Panc1 (cell line): ENCODE results near the gene DLG5. TPM values are rescaled to one million over a fixed set of nuclear protein-coding genes. Genes with fewer than 3 reads are reported as not detected.

Experiments
- ATAC-seq: fragments of 200-7000 bp; cut with Tn5 transposase; 2 replicates; pipeline ENCODE4 v1.9.1; 2020; ENCODE audit warnings: mild to moderate bottlenecking, moderate library complexity
- BruUV-seq: library from RNA; stranded (reverse); fragments of 400-500 nt; replicated peaks from 2 replicates; lab custom pipeline; 2021; lab: Mats Ljungman, UMichigan
- CTCF ChIA-PET: fragments of 300-600 bp; sonication (Branson Sonifier 250); formaldehyde crosslinking; loops from one replicate; lab custom pipeline; 2022; ENCODE audit warnings: antibody characterized with exemption; lab: Charles Lee
- POLR2A ChIA-PET: fragments of 300-600 bp; sonication (Branson Sonifier 250); formaldehyde crosslinking; loops from one replicate; lab custom pipeline; 2022; ENCODE audit warnings: antibody characterized with exemption; lab: Charles Lee
- DNase-seq: peaks from one replicate; pipeline ENCODE4 v3.0.0-alpha.2; 2010; ENCODE audit warnings: low read depth, low spot score
- H3K27ac ChIP-seq: 2 replicates; pipeline ENCODE4 v1.5.1; 2011; ENCODE audit warnings: mild to moderate bottlenecking, low read length, inconsistent platforms
- H3K27me3 ChIP-seq: fragments of 200-500 bp; sonication (Bioruptor generic); 2 replicates; pipeline ENCODE4 v1.6.0; 2014; ENCODE audit warnings: low read length, inconsistent platforms; ENCODE audit not compliant: control insufficient read depth, insufficient read depth
- H3K36me3 ChIP-seq: fragments of 200-500 bp; sonication (Bioruptor generic); 2 replicates; pipeline ENCODE4 v1.5.1; 2014; ENCODE audit warnings: inconsistent platforms, mild to moderate bottlenecking, low read length, moderate library complexity; ENCODE audit not compliant: control insufficient read depth, insufficient read depth
- H3K4me1 ChIP-seq: 2 replicates; pipeline ENCODE4 v1.5.1; 2011; ENCODE audit warnings: inconsistent platforms, mild to moderate bottlenecking, low read length, moderate library complexity; ENCODE audit not compliant: control insufficient read depth, insufficient read depth
- H3K4me3 ChIP-seq, 2 experiments: 2 replicates each; pipeline ENCODE4 v1.5.1; 2011 to 2012; ENCODE audit warnings: low read depth in 2 of 2, low read length in 2 of 2, mild to moderate bottlenecking in 2 of 2, inconsistent platforms in 1 of 2, moderate library complexity in 1 of 2
- H3K9me3 ChIP-seq: fragments of 200-500 bp; sonication (Bioruptor generic); 2 replicates; pipeline ENCODE4 v1.5.1; 2014; ENCODE audit warnings: low read depth, mild to moderate bottlenecking, inconsistent platforms, low read length, moderate library complexity; ENCODE audit not compliant: control insufficient read depth, insufficient read depth
- POLR2AphosphoS5 ChIP-seq: IDR thresholded peaks from 2 replicates; pipeline ENCODE4 v1.6.1; 2012; ENCODE audit warnings: mild to moderate bottlenecking, low read depth, low read length, moderate library complexity
- SIN3A ChIP-seq: IDR thresholded peaks from 2 replicates; pipeline ENCODE4 v1.6.1; 2012; ENCODE audit warnings: low read depth, mild to moderate bottlenecking, low read length, moderate library complexity, borderline replicate concordance; ENCODE audit not compliant: insufficient read depth
- TCF7L2 ChIP-seq: IDR thresholded peaks from 2 replicates; pipeline ENCODE4 v1.6.1; 2011; ENCODE audit warnings: mild to moderate bottlenecking, low read depth, low read length, inconsistent platforms
- in situ Hi-C: cut with HindIII; loops from 2 replicates; pipeline ENCODE4 v1.10.0; 2016; ENCODE audit warnings: low sequenced_read_pairs, low pct_unique_long_range_greater_than_20kb
- intact Hi-C: fragments of 100-400 bp; cut with micrococcal nuclease; formaldehyde crosslinking; loops from one replicate; pipeline ENCODE4 v1.10.0; 2022; ENCODE audit not compliant: unreplicated experiment
- total RNA-seq: library from RNA; stranded (reverse); gene quantifications from one replicate; pipeline ENCODE4 v1.2.1, GENCODE V29; 2021; ENCODE audit not compliant: unreplicated experiment
- TF ChIP-seq, protein P1 (sequence below): fragments of 450-650 bp; IDR thresholded peaks from 2 replicates; pipeline ENCODE4 v1.5.1; 2017; ENCODE audit warnings: mild to moderate bottlenecking
- TF ChIP-seq, protein P2 (sequence below), 2 experiments: IDR thresholded peaks; 2 replicates each; pipeline ENCODE4 v1.6.1; 2011 to 2012; ENCODE audit warnings: low read depth in 2 of 2, control low read depth in 1 of 2, low read length in 1 of 2, mild to moderate bottlenecking in 1 of 2, moderate library complexity in 1 of 2; ENCODE audit not compliant: insufficient read depth in 1 of 2

DLG5 gene
- total RNA-seq, 1 experiment from 2014 or later: 85.6 TPM

DNA sequence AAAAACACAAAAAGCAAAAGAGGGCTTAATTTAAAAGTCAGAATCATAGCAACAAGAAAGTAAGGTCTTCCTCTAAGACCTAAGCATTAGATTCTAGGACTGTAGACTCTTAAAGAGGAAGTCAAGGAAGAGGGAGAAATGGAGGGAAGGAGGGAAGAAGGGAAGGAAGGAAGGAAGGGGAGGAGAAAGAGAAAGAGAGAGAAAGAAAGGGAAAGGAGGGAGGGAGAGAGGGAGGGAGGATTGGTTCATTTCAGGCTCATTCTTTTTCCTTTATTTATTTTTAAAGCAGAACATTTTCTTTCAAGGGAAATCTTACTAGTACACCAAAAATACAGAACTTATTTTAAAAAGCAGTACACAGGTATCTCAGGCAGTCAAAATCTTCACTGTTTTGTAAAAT, 81.1 kb downstream of the DLG5 start:
- Histone ChIP-seq H3K36me3 (no peaks in the 10 kb centered on the region; the same call in 1 of the 2 replicates), H3K27me3 (no peaks in the 10 kb centered on the region), H3K9me3 (no peaks in the 10 kb centered on the region), H3K27ac (peak overlapping the region; percentile 2; the same call in 1 of the 2 replicates), H3K4me1 (peaks cover 37% of the 10 kb centered on the region), H3K4me3 (no peak overlapping the region)
- no peak for TF ChIP-seq SIN3A
- TF ChIP-seq, protein P1, sequence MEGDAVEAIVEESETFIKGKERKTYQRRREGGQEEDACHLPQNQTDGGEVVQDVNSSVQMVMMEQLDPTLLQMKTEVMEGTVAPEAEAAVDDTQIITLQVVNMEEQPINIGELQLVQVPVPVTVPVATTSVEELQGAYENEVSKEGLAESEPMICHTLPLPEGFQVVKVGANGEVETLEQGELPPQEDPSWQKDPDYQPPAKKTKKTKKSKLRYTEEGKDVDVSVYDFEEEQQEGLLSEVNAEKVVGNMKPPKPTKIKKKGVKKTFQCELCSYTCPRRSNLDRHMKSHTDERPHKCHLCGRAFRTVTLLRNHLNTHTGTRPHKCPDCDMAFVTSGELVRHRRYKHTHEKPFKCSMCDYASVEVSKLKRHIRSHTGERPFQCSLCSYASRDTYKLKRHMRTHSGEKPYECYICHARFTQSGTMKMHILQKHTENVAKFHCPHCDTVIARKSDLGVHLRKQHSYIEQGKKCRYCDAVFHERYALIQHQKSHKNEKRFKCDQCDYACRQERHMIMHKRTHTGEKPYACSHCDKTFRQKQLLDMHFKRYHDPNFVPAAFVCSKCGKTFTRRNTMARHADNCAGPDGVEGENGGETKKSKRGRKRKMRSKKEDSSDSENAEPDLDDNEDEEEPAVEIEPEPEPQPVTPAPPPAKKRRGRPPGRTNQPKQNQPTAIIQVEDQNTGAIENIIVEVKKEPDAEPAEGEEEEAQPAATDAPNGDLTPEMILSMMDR: no peak
- ChIA-PET POLR2A (no interaction called here), CTCF (interaction anchor here (0.7 kb wide), 1 partner anchor 113 kb away, joined by 4 read pairs; no protein-coding TSS in a partner anchor)
- intact Hi-C loops: loop anchor here (5.0 kb wide), 2 partner anchors 132 to 167 kb away; no protein-coding TSS in a partner anchor
- BruUV-seq: no TSS peak
- in situ Hi-C loops: no loop called here
- DNase-seq: no peak
- no peak for ATAC-seq

DNA sequence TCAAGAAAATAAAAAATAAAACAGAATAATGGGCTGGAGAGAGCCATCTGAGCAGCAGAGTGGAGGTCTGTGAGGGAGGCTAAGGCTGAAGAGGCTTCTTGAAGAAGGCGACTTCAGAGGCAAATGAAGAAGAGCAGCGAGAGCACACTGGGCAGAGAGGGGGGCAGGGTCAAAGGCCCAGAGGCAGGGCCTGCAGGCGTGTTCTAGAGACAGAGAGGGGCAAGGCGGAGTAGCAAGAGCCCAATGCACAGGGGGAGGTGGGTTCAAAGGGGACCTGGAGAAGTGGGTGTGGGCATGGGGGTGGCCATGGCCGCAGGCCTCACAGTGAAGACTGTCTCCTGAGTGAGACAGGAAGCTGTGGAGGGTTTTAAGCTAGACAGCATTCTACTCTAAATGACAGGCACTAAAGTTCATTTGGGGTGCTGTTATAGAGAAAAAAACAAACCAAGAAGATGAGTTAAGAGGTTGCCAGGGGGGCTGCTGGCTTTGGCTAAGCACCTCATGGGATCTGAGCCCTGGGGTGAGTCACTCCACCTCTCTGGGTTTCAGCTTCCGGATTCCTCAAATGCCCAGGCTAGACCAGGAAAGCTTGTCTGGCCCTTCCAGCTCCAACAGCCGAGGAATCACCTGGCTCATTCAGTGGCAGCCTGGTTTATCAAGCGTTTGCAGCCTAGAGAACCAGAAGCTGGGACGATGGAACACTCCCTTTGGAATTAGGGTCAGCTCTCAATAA, 81.7 kb downstream of the DLG5 start:
- in situ Hi-C loops (no loop called here), intact Hi-C loops (loop anchor here (5.0 kb wide), 2 partner anchors 132 to 167 kb away; no protein-coding TSS in a partner anchor)
- ChIA-PET POLR2A (no interaction called here), CTCF (no interaction called here)
- Histone ChIP-seq H3K27ac (peak overlapping the region; percentile 2; the same call in 1 of the 2 replicates), H3K36me3 (no peaks in the 10 kb centered on the region; the same call in 1 of the 2 replicates), H3K27me3 (no peaks in the 10 kb centered on the region), H3K4me3 (no peak overlapping the region), H3K4me1 (peaks cover 33% of the 10 kb centered on the region), H3K9me3 (no peaks in the 10 kb centered on the region)
- no TSS peak for BruUV-seq
- DNase-seq (no peak), ATAC-seq (no peak)
- TF ChIP-seq POLR2AphosphoS5 (no peak), SIN3A (no peak), TCF7L2 (no peak)
- TF ChIP-seq, protein P1: no peak
- TF ChIP-seq, protein P2, sequence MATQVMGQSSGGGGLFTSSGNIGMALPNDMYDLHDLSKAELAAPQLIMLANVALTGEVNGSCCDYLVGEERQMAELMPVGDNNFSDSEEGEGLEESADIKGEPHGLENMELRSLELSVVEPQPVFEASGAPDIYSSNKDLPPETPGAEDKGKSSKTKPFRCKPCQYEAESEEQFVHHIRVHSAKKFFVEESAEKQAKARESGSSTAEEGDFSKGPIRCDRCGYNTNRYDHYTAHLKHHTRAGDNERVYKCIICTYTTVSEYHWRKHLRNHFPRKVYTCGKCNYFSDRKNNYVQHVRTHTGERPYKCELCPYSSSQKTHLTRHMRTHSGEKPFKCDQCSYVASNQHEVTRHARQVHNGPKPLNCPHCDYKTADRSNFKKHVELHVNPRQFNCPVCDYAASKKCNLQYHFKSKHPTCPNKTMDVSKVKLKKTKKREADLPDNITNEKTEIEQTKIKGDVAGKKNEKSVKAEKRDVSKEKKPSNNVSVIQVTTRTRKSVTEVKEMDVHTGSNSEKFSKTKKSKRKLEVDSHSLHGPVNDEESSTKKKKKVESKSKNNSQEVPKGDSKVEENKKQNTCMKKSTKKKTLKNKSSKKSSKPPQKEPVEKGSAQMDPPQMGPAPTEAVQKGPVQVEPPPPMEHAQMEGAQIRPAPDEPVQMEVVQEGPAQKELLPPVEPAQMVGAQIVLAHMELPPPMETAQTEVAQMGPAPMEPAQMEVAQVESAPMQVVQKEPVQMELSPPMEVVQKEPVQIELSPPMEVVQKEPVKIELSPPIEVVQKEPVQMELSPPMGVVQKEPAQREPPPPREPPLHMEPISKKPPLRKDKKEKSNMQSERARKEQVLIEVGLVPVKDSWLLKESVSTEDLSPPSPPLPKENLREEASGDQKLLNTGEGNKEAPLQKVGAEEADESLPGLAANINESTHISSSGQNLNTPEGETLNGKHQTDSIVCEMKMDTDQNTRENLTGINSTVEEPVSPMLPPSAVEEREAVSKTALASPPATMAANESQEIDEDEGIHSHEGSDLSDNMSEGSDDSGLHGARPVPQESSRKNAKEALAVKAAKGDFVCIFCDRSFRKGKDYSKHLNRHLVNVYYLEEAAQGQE (IDR thresholded peaks at IDR 0.05; ENCODE audit: insufficient read depth in 1 of 2, low read depth in 2 of 2, low read length in 1 of 2): no peak
